K562 (cell line): ENCODE measurements around the gene HLA-DOA.

Source experiments
- CHD4 ChIP-seq: fragments of 200-600 bp; sonication (generic); IDR thresholded peaks from 3 replicates; pipeline ENCODE4 v1.6.1; 2012; ENCODE audit warnings: low read depth, mild to moderate bottlenecking, mixed read lengths, low read length, inconsistent platforms; ENCODE audit not compliant: insufficient read depth, insufficient replicate concordance, poor library complexity, severe bottlenecking
- CTCF ChIP-seq, 3 experiments: IDR thresholded peaks in 2 of 3; conservative IDR thresholded peaks in 1 of 3; 2 replicates each; pipeline ENCODE4 v1.5.1; 2011 to 2012; ENCODE audit warnings: low read length in 3 of 3, mild to moderate bottlenecking in 3 of 3, control low read depth in 2 of 3, improper control_type of control experiment in 1 of 3, inconsistent platforms in 1 of 3, low read depth in 1 of 3, mixed read lengths in 1 of 3, moderate library complexity in 1 of 3; ENCODE audit not compliant: insufficient read depth in 2 of 3
- ELK1 ChIP-seq: sonication (generic); formaldehyde crosslinking; IDR thresholded peaks from 2 replicates; pipeline ENCODE4 v1.8.1; 2022; ENCODE audit warnings: missing genetic modification reagents
- EP300 ChIP-seq: IDR thresholded peaks from 2 replicates; pipeline ENCODE4 v1.6.1; 2012; ENCODE audit warnings: low read length, improper control_type of control experiment
- KDM4B ChIP-seq, 2 experiments: fragments of 450-650 bp in 1 of 2; sonication (generic) in 1 of 2; IDR thresholded peaks; 2 replicates each; pipeline ENCODE4 v1.6.1; 2016 to 2017; ENCODE audit warnings: borderline replicate concordance in 2 of 2, antibody characterized with exemption in 1 of 2, low read depth in 1 of 2, mild to moderate bottlenecking in 1 of 2
- RAD21 ChIP-seq, 2 experiments: fragments of 250-450 bp in 1 of 2; fragments of 450-650 bp in 1 of 2; sonication (Bioruptor Pico) in 1 of 2; formaldehyde crosslinking in 1 of 2; IDR thresholded peaks in 1 of 2; conservative IDR thresholded peaks in 1 of 2; 2 replicates each; pipeline versions ENCODE4 v1.4.0 to v1.8.0; 2020 to 2022; ENCODE audit warnings: mild to moderate bottlenecking in 2 of 2, moderate library complexity in 1 of 2
- RCOR1 ChIP-seq, 2 experiments: IDR thresholded peaks; 2 replicates each; pipeline ENCODE4 v1.6.1; 2012; ENCODE audit warnings: low read depth in 2 of 2, low read length in 2 of 2, borderline replicate concordance in 1 of 2, improper control_type of control experiment in 1 of 2
- THRA ChIP-seq: fragments of 450-650 bp; IDR thresholded peaks from 2 replicates; pipeline ENCODE4 v1.6.1; 2017; ENCODE audit warnings: mild to moderate bottlenecking, moderate library complexity
- ZNF274 ChIP-seq: IDR thresholded peaks from 2 replicates; pipeline ENCODE4 v1.6.1; 2011; ENCODE audit warnings: low read depth, mild to moderate bottlenecking, low read length, moderate library complexity, borderline replicate concordance
- ZNF324 ChIP-seq: fragments of 250-450 bp; sonication (Bioruptor Pico); IDR thresholded peaks from 2 replicates; pipeline ENCODE4 v1.4.0; 2020; ENCODE audit warnings: mild to moderate bottlenecking

- TF ChIP-seq RAD21 (CRISPR knock-in tag; conservative IDR thresholded peaks at IDR 0.05 in 1 of 2, IDR thresholded peaks at IDR 0.05 in 1 of 2) (no peak), ELK1 (CRISPR knock-in tag) (no peak), CTCF (IDR thresholded peaks at IDR 0.05 in 2 of 3, conservative IDR thresholded peaks at IDR 0.05 in 1 of 3; ENCODE audit: insufficient read depth in 2 of 3, low read depth in 1 of 3, low read length in 3 of 3) (no peak), EP300 (no peak), RCOR1 (IDR thresholded peaks at IDR 0.05; ENCODE audit: borderline replicate concordance in 1 of 2, low read depth in 2 of 2, low read length in 2 of 2) (no peak), ZNF274 (no peak), KDM4B (IDR thresholded peaks at IDR 0.05; ENCODE audit: borderline replicate concordance in 2 of 2, low read depth in 1 of 2) (no peak), CHD4 (no peak), THRA (no peak), ZNF324 (CRISPR knock-in tag) (no peak)
These were observed 965 bp upstream of the HLA-DOA start for GRCh38 chr6:33010356-33010755.
